GM13977 (cell line): ENCODE results near the gene SPARC.

Experiments
- DNase-seq: peaks from one replicate; pipeline ENCODE4 v3.0.0; 2012; ENCODE audit warnings: low spot score
- in situ Hi-C: fragments of 300-500 bp; cut with MboI; formaldehyde crosslinking; loops from one replicate; pipeline ENCODE4 v1.12.0; 2022; ENCODE audit warnings: low sequenced_read_pairs, low pct_unique_long_range_greater_than_20kb, mixed read lengths, inconsistent platforms; ENCODE audit not compliant: unreplicated experiment
- TF ChIP-seq, protein P1 (sequence below): IDR thresholded peaks from 2 replicates; pipeline ENCODE4 v1.5.1; 2012; ENCODE audit warnings: mild to moderate bottlenecking, control low read depth; ENCODE audit not compliant: insufficient read depth; ENCODE audit errors: extremely low read depth, missing control alignments

Gene SPARC

DNA sequence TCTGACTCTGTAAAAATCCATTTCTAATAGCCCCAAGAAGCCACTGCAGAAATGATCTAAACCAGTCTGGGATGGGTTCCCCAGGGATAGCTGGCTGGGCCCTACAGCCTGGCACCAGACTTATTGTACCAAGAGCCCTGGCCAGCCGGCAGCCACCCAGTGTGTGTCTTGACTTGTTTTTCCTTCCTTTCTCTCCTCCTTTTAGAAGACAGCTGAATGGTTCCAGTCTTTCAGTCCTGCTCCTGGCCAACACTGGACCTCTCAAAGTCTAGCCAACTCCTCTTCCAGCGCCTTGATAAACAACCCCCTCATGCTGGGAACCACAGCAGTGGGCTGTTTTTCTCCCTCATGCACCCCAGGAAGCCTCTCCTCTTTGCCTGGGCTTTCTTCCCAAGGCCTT, 37.6 kb upstream of the SPARC start:
- DNase-seq = no peak
- in situ Hi-C loops = no loop called here
- TF ChIP-seq, protein P1, sequence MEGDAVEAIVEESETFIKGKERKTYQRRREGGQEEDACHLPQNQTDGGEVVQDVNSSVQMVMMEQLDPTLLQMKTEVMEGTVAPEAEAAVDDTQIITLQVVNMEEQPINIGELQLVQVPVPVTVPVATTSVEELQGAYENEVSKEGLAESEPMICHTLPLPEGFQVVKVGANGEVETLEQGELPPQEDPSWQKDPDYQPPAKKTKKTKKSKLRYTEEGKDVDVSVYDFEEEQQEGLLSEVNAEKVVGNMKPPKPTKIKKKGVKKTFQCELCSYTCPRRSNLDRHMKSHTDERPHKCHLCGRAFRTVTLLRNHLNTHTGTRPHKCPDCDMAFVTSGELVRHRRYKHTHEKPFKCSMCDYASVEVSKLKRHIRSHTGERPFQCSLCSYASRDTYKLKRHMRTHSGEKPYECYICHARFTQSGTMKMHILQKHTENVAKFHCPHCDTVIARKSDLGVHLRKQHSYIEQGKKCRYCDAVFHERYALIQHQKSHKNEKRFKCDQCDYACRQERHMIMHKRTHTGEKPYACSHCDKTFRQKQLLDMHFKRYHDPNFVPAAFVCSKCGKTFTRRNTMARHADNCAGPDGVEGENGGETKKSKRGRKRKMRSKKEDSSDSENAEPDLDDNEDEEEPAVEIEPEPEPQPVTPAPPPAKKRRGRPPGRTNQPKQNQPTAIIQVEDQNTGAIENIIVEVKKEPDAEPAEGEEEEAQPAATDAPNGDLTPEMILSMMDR = no peak

DNA sequence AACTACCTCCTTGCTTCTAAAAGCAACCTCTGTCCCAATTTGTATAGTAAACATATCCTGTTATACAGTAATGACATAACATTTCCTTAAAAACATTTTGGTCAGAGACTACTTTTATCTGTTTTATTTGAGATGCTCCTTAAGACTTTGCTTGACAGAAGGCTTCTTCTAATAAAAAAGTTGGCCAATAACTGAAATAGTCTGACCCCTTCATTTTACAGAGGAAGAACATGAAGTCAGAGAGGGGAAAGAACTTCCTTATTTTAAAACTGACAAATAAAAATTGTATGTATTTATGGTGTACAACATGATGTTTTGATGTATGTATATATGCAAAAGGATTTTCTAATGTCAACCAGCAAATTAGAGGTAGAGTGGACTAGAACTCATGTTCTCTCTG, 35.8 kb upstream of the SPARC start:
- in situ Hi-C loops = no loop called here
- DNase-seq = no peak
- TF ChIP-seq, protein P1 = no peak

DNA sequence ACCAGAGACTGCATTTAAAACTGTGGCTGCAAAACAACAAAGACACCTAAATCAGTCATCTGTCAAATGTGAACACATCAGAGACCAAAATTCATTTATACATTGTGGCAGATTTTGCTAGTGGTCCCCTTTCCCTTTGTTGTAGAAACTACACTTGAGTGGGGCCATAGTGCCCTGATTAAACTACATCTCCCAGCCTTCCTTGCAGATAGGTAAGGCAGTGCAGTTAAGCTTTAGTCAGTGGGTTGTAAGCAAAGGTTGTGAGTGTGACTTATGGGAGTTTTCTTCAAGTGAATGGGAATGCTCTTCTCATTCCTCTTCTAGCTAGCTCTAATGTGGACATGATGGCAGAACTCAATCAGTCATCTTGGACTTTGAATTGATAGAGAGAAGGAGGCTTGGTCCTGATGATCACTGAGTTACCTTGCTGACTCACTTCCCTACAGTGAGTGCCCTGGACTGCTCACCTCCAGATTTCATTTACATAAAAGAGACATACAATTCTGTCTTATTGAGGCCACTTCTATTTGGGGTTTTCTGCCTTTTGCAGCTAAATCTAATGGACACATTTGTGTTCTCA, 35.2 kb upstream of the SPARC start:
- in situ Hi-C loops = no loop called here
- no peak for DNase-seq
- TF ChIP-seq, protein P1 = no peak

DNA sequence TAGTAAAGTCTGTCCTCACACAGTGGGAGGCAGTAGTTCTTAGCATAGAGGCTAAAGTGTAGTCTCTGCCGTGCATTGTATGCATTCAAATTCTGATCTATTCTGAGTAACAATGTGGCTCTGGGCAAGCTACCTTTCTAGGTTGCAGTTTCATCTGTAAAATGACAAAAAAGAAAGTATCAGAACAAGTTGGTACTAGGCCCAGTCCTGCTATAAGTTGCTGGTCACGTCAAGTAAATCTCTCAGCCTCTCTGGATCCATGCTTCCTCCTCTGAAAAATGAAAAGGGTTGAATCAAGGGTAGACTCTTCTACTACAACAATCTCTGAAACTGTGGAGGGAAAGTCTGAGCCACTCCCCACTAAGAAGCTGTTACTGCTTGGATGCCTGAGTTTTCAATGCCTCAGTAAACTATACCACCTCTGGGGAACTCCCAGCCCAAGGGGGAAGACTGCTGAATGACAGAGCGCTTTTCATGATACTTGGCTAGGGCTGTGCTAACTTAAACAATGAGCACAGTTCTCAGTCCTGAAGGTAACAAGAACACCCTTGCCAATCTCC, 34.5 kb upstream of the SPARC start:
- in situ Hi-C loops = no loop called here
- TF ChIP-seq, protein P1 = no peak
- peak; percentile 64 for DNase-seq

DNA sequence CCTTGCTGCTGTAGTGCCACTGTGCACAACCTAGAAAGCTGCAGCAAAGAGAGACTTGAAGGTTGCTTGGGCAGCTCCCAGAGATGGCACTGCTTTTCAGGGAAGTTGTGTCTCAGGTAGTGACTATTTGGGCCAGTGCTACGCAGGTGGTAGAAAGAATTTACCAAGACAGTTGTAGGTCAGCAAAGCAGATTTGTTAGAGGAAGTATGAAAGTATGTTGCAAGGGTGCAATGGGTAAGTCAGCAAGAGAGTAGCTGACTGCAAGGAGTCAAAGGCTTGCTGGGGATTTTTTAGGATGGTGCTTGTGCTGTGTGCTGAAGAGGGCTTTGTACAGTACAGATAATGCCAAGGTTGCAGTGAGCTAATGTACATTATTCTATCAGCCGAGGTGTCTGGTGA, 33.5 kb upstream of the SPARC start:
- no peak for DNase-seq

DNA sequence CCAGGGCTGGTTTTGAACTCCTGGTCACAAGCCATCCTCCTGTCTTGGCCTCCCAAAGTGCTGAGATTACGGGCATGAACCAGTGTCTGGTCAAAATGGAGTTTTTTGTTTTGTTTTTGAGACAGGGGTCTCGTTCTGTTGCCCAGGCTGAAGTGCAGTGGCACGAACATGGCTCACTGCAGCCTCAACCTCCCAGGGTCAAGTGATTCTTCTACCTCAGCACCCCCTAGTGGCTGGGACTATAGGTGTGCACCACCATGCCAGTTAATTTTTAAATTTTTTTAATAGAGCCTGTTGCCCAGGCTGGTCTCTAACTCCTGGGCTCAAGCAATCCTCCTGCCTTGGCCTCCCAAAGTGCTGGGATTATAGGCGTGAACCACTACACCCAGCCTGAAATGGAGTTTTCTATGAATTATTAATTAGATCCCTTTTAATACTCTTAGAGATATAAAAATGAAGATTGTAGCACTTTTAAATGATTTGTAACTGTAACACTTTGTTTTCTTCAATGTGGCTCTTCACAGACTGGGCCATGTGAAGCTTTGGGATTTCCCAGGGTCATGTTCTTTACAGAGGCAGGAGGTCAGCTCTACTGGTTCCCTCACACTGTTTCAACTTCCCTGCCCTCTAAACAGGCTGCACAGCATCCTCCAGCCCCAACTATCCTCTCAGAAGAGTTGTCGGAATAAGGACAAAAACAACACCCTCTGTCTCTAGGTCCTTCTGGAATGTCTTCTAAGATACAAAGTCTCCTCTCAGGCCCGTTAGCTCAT, 32.7 kb upstream of the SPARC start:
- DNase-seq = no peak
- in situ Hi-C loops = no loop called here
- TF ChIP-seq, protein P1 = peak; percentile 73

More for the DNA sequence above, 33.5 kb upstream of the SPARC start:
- in situ Hi-C loops = no loop called here
- TF ChIP-seq, protein P1 = no peak
